PC-3 (cell line): Measurements from ENCODE around the gene PANK4.

Experiments used
- CTCF ChIP-seq: fragments of 300-600 bp; sonication (generic); conservative IDR thresholded peaks from 2 replicates; pipeline ENCODE4 v1.5.1; 2017; ENCODE audit warnings: antibody characterized with exemption, low read depth, mild to moderate bottlenecking, low read length
- EZH2phosphoT487 ChIP-seq: fragments of 300-600 bp; sonication (generic); IDR thresholded peaks from 2 replicates; pipeline ENCODE4 v1.6.1; 2018; ENCODE audit warnings: mild to moderate bottlenecking, antibody characterized with exemption, low read length, borderline replicate concordance

GRCh38 chr1:2466270-2466665 is 60.1 kb downstream of the PANK4 start:
- no peak for TF ChIP-seq CTCF
- no peak for TF ChIP-seq EZH2phosphoT487
